Measurements from ENCODE around the gene TENT4A. TPM values are rescaled to one million over a fixed set of nuclear protein-coding genes. Genes with fewer than 3 reads are reported as not detected.

The TENT4A gene
- total RNA-seq, 6 experiments from 2014 or later = 8.5 to 23.1 (median 13.2) TPM

DNA sequence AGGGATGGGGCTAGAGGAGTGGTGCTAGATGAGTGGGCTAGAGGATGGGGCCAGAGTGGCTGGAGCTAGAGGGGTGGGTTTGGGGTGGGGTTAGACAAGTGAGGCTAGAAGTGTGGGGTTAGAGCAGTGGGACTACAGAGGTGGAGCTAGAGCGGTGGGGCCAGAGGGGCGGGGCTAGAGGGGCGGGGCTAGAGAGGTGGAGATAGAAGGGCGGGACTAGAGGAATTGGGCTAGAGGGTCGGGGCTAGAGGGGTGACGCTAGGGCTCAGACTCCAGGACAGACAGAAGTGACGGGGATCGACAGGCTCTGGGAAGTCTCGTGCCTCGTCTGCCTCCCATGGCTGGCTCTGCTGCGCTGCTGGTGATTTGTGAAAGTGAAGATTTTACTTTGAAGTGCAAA, 31.0 kb upstream of the TENT4A start:
- intact Hi-C loops (cut with DNase I) = no loop called here
- Histone ChIP-seq H3K9me3 (no peaks in the 10 kb centered on the region), H3K27me3 (no peaks in the 10 kb centered on the region), H3K4me1 (peaks cover 0 to 7% (median 0%) of the 10 kb centered on the region in 4 donors), H3K36me3 (no peaks in the 10 kb centered on the region), H3K4me3 (no peak overlapping the region), H3K27ac (no peak overlapping the region)
- ATAC-seq (peak in 1 of 4 donors; percentile 47), DNase-seq (no peak)
- WGBS (ENCODE audit: insufficient coverage, low coverage, low lambda C conversion rate, missing lambda C conversion rate) = 41% methylated on average over 6 of the region's 11 CpGs
- TF ChIP-seq, protein P1, sequence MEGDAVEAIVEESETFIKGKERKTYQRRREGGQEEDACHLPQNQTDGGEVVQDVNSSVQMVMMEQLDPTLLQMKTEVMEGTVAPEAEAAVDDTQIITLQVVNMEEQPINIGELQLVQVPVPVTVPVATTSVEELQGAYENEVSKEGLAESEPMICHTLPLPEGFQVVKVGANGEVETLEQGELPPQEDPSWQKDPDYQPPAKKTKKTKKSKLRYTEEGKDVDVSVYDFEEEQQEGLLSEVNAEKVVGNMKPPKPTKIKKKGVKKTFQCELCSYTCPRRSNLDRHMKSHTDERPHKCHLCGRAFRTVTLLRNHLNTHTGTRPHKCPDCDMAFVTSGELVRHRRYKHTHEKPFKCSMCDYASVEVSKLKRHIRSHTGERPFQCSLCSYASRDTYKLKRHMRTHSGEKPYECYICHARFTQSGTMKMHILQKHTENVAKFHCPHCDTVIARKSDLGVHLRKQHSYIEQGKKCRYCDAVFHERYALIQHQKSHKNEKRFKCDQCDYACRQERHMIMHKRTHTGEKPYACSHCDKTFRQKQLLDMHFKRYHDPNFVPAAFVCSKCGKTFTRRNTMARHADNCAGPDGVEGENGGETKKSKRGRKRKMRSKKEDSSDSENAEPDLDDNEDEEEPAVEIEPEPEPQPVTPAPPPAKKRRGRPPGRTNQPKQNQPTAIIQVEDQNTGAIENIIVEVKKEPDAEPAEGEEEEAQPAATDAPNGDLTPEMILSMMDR (IDR thresholded peaks at IDR 0.05) = no peak
- no peak for TF ChIP-seq POLR2A (IDR thresholded peaks at IDR 0.05)

DNA sequence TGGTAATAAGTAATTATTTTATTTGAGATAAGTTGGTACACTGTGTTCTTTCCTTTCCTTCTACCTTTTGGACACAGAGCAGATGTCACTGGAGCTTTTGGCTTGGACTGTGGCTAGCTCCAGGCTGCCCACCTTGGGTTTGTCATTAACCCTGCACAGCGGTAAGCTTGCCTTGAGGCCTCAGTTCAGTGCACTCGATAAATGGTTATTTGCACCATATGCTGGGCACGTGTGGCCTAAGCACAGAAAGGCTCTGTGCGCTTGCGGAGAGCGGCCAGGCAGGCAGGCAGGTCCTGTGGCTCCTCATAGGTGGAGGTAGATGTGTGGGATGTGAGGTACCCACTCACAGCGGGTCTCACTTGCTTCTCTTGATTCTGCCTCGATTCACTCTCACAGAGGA, 30.0 kb upstream of the TENT4A start:
- Histone ChIP-seq H3K27ac (no peak overlapping the region), H3K36me3 (no peaks in the 10 kb centered on the region), H3K4me3 (no peak overlapping the region), H3K27me3 (no peaks in the 10 kb centered on the region), H3K4me1 (peaks cover 0 to 4% (median 0%) of the 10 kb centered on the region in 4 donors), H3K9me3 (no peaks in the 10 kb centered on the region)
- no peak for ATAC-seq
- DNase-seq = no peak
- 73% methylated on average over 7 of the region's 8 CpGs for WGBS (ENCODE audit: insufficient coverage, low coverage, low lambda C conversion rate, missing lambda C conversion rate)
- TF ChIP-seq POLR2A (IDR thresholded peaks at IDR 0.05) = no peak
- TF ChIP-seq, protein P1 (IDR thresholded peaks at IDR 0.05) = no peak
- intact Hi-C loops (cut with DNase I) = no loop called here

DNA sequence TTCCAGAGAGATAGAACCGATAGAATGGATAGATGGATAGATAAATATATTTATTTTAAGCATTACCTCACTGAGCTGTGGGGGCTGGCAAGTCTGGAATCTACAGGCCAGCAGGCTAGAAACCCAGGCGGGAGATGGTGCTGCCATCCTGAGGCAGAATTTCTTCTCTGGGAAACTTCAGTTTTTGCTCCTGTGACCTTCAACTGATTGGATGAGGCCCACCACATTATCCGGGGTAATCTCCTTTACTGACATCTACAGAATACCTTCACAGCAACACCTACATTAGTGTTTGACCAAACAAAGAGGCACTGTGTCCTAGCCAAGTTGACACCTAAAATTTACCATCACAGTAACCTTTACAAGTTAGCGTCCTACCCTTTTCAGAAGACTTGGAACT, 29.2 kb upstream of the TENT4A start:
- no peak for TF ChIP-seq POLR2A (IDR thresholded peaks at IDR 0.05)
- TF ChIP-seq, protein P1 (IDR thresholded peaks at IDR 0.05) = no peak
- Histone ChIP-seq H3K4me3 (no peak overlapping the region), H3K9me3 (no peaks in the 10 kb centered on the region), H3K4me1 (no peaks in the 10 kb centered on the region), H3K27me3 (no peaks in the 10 kb centered on the region), H3K36me3 (no peaks in the 10 kb centered on the region), H3K27ac (no peak overlapping the region)
- ATAC-seq (no peak), DNase-seq (no peak)
- 64% methylated on average over 4 of the region's 4 CpGs for WGBS (ENCODE audit: insufficient coverage, low coverage, low lambda C conversion rate, missing lambda C conversion rate)
- intact Hi-C loops (cut with DNase I) = no loop called here

DNA sequence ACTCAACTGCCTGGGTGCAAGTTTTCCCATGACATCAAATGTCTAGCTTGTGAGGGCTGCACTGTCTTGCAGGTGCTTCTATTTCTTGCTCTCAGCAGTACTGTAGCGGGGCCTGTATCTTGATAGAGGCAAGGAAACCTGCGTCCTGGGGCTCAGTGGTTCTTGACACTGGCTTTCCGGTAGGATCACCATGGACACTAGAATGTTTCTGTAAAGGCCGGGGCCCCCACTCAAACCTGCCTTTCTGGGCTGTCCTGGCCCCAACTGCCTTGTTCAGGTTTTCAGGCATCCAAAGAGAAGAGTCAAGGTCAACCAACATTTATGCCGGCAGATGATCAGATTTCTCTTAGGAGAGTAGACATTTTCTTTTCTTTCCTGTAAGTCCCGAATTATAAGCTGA, 26.7 kb upstream of the TENT4A start:
- Histone ChIP-seq H3K27ac (no peak overlapping the region), H3K9me3 (no peaks in the 10 kb centered on the region), H3K36me3 (no peaks in the 10 kb centered on the region), H3K4me1 (no peaks in the 10 kb centered on the region), H3K4me3 (no peak overlapping the region), H3K27me3 (no peaks in the 10 kb centered on the region)
- DNase-seq (no peak), ATAC-seq (no peak)
- intact Hi-C loops (cut with DNase I) = no loop called here
- WGBS (ENCODE audit: insufficient coverage, low coverage, low lambda C conversion rate, missing lambda C conversion rate) = 44% methylated on average over 5 of the region's 6 CpGs
- TF ChIP-seq, protein P1 (IDR thresholded peaks at IDR 0.05) = no peak
- TF ChIP-seq POLR2A (IDR thresholded peaks at IDR 0.05) = no peak

DNA sequence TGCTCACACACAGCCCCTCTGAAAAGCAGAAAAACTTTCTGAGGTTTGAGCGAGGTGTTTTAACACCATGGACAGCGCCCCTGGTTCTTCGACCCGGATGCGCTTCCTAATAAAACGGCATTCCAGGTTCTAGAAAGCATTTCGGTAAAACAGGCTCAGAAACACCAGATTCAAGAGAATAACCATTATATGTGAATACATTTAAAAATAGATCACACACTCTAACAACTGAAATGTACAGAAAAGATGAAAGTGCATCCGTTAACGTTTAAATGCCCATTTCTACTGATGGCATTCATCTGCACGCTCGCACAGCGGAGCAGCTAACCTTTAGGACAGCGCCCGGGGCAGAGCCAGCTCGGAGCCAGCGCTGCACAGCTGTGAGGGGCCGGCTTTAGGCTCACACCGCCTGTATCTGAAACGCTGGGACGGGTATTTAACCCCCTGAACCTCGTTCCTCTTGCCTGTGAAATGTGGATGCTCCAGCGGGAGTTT, 26.3 kb upstream of the TENT4A start:
- Histone ChIP-seq H3K27ac (no peak overlapping the region), H3K36me3 (no peaks in the 10 kb centered on the region), H3K27me3 (no peaks in the 10 kb centered on the region), H3K9me3 (no peaks in the 10 kb centered on the region), H3K4me1 (no peaks in the 10 kb centered on the region), H3K4me3 (peak overlapping the region in 2 of 3 donors; percentile 4 to 28)
- ATAC-seq (peak; percentile 78 to 86 (median 80)), DNase-seq (peak in 1 of 3 donors; percentile 41)
- TF ChIP-seq POLR2A (IDR thresholded peaks at IDR 0.05) = no peak
- TF ChIP-seq, protein P1 (IDR thresholded peaks at IDR 0.05) = no peak
- WGBS (ENCODE audit: insufficient coverage, low coverage, low lambda C conversion rate, missing lambda C conversion rate) = 6% methylated on average over 22 of the region's 22 CpGs
- intact Hi-C loops (cut with DNase I) = no loop called here

All from right lobe of liver (tissue), 6 donors.